ENCODE data around the gene RTP2.

RTP2 gene, protein sequence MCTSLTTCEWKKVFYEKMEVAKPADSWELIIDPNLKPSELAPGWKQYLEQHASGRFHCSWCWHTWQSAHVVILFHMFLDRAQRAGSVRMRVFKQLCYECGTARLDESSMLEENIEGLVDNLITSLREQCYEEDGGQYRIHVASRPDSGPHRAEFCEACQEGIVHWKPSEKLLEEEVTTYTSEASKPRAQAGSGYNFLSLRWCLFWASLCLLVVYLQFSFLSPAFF

DNA sequence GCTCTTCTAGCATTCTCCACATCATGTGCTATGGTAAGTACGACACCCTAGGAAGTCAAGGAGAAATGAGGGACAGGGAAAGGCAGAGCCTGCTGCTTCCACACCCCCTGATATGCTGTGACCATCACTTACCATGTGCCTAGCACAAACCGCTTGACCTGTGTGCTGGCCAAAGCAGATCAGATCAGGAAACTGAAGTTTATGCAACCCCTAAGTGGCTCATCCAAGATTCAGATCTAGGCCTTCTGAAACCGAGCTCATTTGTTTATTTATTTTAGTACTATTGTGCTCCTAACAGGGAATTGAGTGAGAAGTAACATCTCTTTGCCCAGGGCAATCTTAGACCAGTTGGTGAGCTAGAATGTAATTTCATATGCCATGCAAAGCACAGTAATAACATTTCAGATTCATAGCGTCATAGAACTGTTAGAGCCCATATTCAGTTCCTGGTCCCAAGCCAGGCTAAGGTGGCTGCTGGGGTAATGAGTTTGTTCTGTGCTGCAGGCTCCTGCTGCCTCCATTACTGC lies at the start of gene RTP2:
Gene RTP2, minus strand, starts transcription at position 51 of the 527 bp plus-strand sequence. CDS start 429 bp downstream, outside the sequence.
- DNase-seq: no peak

DNA sequence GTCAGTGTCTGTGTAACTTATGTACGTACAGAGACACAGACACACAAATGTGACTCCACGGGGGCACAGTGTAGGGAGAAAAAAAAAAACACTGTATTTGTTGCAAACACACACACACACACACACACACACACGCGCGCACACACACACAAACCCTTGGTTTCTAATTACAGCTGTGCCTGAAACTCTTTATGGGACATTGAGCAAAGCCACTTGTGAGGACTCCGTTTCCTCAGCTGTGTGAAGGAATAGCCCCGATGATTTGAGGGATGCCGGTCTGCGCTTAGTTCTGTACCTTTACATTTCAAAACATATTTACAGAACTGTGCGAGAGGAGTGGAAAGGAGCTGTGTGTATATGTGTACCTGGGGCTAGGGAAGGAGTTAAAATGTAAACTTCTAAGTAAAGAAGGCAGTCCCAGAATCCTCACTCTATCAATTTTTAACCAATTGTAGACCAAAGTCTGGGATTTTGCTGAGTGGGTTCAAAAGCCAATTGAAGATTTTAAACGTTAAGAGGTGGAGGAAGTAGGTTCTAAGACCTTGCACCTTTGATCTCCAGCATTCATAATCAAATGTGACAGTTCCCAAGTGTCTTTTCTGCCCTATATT lies 48.3 kb upstream of the RTP2 start:
- DNase-seq: no peak

DNA sequence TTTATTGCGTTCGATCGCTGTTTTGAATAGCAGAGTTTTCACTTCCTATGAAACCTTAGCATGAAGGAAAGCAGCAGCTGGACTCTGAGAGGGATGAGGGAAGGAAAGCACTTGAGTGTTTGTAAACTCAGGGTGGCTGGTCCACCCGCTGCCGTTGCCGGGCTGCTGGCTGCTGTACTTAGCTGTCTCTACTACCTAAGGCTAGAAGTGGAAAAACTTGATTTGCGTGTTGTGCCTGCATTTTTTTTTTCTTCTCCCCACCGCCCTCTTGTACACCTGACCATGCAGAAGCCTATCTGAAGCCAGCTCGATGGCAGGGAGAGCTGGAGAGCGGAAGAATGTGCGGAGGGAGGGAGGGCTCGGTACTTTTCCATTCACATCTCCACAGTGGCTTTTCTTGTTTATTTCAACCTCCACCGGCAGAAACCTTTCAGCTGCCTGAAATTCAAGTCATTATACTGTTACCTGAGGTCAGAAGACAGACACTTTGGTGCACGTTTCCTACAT lies 47.7 kb upstream of the RTP2 start:
- no peak for DNase-seq

- peak; percentile 62 for DNase-seq
These were observed 45.7 kb upstream of the RTP2 start for GRCh38 chr3:187748050-187748481.

- DNase-seq: no peak
These were observed 45.1 kb upstream of the RTP2 start for GRCh38 chr3:187747506-187747905.

GRCh38 chr3:187746442-187747281 lies 44.3 kb upstream of the RTP2 start:
- no peak for DNase-seq

GRCh38 chr3:187746059-187746441 lies 43.7 kb upstream of the RTP2 start:
- DNase-seq: no peak

DNA sequence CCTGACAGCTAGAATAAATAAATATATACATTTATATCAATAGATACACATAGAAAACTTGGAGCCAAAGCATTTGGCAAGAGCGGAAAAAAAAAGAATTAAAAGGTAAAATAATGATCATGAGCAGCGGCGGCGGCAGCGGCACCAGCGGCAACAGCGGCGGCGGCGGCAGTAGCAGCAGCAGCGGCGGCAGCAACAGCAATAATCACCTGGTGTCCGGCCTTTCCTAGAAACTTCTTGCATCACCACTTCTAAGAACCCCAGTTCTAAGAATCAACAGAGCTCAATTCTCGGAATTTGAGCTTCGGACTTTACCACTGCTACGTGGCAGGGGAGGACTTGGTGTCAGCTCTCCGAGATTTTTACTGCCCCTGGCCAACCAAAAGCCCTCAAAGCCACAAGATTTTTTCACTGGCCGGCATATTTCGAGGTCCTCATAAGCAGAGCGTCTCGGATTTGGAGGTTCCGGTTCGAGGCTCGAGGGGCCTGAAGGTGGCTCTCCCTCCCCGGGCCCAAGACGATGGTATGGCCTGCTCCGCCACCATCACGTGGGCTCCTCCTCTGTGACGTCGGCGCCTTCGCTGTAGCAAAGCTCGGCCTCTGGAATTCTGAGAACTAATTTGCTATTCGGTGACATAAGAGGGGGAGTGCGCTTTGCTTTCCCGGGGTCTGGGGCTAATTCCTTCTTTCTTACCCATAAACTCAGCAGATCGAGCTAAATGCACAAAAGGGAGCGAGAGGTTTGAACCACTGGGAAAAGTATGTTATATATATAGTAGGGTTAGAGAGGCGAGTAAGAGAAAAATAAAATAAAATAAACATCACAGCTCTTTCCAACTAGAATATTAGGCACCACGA lies 43.1 kb upstream of the RTP2 start, which contains the start of gene BCL6:
Gene BCL6, minus strand, starts transcription at position 268 of the 858 bp plus-strand sequence. CDS start 11,775 bp downstream, outside the sequence.
- peak; percentile 94 for DNase-seq

DNA sequence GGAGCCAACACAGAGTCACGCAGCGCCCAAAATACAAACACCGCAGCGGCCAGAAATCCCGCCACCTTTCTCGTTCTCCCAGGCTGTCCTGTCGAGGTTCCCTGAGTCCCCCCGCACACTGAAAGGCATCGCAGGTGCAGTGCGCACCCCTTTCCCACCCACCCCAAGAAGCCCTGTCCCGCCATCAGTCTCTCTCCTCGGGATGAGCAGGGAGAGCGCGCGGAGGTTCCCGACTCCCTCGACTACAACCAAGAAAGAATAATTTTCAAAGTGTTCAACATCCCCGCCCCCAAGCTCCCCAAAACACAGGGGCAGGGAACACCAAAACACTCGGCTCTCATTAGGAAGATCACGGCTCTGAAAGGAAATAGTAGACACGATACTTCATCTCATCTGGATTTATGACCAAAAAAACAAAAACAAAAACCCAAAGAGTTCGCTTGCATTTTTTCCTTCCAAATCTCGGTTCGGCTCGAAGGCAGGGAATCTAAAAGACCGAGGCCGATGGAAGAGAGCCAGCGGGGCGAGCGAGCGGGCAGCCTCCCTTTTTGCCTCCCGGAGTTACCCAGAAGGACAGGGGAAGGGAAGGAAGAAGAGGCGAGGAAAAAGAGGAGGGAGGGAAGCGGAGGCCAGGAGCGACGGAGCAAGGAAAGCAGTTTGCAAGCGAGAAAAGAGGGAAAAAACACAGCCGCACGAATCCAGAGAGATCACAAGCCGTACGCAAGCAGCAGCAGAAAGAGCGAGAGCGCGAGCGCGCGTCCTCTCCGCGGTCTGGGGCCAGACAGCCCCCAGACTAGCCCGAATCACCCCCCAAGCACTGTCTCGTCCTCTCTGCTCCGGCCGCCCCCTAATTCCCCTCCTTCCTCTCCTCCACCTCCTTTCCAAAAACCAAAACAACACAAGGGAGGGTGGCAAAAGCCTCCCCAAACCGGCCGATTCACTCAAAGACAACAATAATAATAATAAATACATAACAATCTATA lies 42.1 kb upstream of the RTP2 start:
- DNase-seq: no peak

DNA sequence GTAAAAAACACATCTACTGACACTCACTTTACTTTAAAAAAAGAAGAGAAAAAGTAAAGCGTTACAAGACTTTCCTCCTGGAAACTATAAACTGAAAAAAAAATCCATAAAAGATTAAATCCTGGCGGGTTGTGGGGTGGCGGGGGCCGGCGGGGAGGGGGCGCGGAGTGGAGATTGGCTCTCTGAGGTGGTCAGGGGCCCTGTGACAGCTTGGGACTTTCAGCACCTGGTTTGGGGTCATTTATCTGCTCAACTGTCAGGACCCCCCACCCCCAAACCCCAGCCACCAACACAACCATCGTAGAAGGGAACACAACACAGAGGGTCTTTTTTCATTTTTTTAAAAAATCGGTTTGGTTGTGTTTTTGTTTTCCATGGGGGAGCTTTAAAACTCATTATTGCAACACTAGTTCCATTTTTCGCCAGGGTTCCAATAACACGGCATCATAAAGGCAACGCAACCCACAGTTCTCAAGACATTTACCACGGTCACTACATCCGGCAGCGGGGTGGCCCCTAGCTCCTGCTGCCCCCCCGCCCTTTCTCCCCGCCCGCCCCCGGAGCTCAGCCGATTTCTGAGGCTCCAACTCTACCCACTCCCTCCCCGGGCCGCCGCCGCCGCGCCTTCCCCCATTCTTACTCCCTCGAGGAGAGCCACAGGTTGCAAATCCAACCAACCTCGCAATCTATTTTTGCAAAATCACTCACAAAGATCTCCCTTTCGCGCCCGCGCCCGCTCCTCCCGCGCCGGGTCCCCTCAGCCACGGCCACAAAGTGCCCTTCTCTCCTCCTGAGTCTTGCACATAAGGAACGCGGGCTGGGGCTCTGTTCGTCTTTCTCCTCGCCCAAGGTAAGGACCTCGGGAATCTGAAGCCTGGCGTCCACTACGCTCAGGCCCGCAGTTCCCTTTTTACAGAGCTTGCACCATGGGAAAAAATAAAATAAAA lies 41.1 kb upstream of the RTP2 start:
- no peak for DNase-seq

GRCh38 chr3:187742351-187743171 lies 40.2 kb upstream of the RTP2 start:
- peak; percentile 68 for DNase-seq

DNA sequence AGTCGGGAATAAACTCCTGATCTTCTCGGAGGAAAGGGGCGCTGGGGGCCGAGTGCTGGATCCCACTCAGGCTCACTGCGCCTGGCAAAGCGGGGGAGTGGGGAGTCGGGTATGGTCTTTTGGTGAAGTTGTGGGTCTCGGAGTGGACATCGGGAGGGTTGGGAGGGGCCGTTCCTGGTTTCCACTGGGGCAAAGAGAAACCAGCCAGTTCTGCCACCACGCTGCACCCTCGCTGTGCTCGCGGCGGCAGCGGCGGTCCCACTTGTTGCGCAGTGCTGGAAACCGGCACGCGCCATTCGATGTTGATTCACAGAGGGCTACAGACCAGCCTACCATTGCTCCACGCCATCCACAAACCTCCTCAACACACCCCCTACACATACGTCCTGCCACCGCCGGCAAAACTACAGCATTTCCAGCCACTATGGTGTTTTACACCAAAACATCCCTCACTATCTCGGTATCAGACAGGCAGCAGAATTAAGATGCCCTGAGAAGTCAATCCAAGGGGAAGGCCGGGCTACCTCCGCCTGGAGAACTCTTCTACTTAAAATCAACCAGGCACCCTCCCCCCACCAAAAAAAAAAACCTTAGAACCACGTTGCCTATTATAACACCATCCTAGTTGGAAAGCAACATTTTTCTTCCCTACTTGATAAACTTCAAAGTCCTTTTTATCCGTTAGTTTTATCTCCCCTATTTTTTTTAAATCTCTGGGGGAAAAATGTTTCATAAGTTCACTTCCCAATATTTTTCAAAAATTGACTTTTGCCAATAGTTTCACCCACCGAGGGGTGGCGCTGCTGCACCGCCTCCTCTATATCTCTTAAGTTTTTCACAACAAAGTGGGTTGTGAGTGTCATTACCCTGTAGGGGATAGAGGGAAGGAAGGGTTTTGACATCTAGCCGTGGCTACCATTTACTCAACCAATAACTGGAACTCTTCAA lies 39.3 kb upstream of the RTP2 start:
- DNase-seq: peak; percentile 71

- peak; percentile 39 for DNase-seq
These were observed 38.4 kb upstream of the RTP2 start for GRCh38 chr3:187740421-187741399.

DNA sequence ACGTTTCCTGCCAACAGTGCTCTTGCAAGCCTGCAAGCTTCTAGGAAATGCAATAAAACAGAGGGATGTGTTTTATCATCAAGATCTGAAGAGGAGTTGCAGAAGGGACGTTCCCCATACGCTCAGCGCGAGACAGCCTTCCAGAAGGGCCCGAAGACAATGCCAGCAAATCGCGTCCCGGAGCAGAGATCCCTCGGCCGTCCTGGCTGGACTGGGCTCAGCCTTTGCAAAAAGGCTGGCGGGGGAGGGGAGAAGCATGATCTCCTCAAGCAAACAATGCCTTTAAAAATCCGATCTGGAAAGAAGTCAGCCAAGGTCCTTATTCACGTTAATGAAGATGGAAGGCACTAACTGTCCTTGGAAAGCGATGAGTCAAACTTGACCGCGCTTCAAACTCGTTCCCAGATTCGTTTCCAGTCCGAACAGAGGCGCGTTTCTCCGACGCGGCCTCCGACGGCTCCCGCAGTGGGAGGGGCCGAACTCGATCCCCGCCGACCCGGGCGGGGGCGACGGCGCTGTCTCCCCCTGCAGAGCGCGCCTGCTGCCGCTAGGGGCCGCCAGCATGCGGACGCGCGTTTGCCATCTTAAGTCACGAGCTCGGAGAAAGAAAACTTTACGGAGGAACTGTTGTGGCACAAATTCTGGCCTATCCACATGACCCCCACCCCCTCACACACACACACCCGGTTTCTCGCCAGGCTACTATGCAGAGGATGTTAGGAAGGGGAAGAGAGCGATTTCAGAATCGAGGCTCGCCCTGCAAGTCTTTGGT lies 37.4 kb upstream of the RTP2 start:
- DNase-seq: peak; percentile 79

DNA sequence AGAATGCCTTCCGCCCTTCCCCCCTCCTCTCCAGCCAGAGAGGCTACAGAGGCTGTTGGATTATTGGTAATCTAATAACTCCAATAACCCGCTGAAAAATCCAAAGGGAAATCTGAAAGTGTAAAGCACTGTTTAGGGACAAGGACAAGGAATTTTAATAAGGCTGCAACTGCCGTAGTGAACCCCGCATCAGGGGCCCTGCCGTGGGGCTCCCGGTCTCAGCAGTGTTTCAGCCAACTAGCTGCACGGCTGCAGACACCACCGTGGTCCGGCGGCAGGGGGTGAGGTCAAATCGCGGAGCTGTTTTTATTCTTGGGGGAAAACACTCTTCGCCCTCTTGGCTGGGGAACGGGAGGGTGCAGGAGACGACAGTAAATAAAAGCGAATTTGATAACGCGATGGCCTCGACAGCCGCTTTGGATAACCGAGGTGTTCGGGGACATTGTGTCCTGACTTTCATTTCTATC lies 36.8 kb upstream of the RTP2 start:
- no peak for DNase-seq
